Naive B cell (primary cell): Measurements from ENCODE around the gene HLF. TPM values are rescaled to one million over a fixed set of nuclear protein-coding genes. Genes with fewer than 3 reads are reported as not detected.

Experiments
- ATAC-seq, 2 donors: fragments of 150-1000 bp; cut with Tn5 transposase; 2 replicates each; pipeline ENCODE4 v1.10.0; 2021; ENCODE audit warnings: low read depth in 2 of 2, mild to moderate bottlenecking in 2 of 2, moderate library complexity in 2 of 2
- DNase-seq: peaks from one replicate; pipeline ENCODE4 v3.0.0; 2022
- H3K27ac Mint-ChIP-seq, 6 donors: one replicate each; pipeline ENCODE4 v1.8.0; 2020 to 2022; ENCODE audit warnings: mild to moderate bottlenecking in 6 of 6, mixed read lengths in 6 of 6, moderate library complexity in 5 of 6, inconsistent platforms in 2 of 6
- H3K27me3 Mint-ChIP-seq, 3 donors: one replicate each; pipeline ENCODE4 v1.8.0; 2021 to 2022; ENCODE audit warnings: mixed read lengths in 3 of 3, mild to moderate bottlenecking in 1 of 3
- H3K36me3 Mint-ChIP-seq, 2 donors: one replicate each; pipeline ENCODE4 v1.8.0; 2020 to 2022; ENCODE audit warnings: mixed read lengths in 2 of 2, inconsistent platforms in 1 of 2, mild to moderate bottlenecking in 1 of 2
- H3K4me1 Mint-ChIP-seq, 3 donors: one replicate each; pipeline ENCODE4 v1.8.0; 2020 to 2022; ENCODE audit warnings: mixed read lengths in 3 of 3, inconsistent platforms in 1 of 3, mild to moderate bottlenecking in 1 of 3, moderate library complexity in 1 of 3
- H3K4me3 Mint-ChIP-seq, 8 donors: one replicate each; pipeline ENCODE4 v1.8.0; 2020 to 2022; ENCODE audit warnings: mild to moderate bottlenecking in 8 of 8, mixed read lengths in 8 of 8, moderate library complexity in 8 of 8, inconsistent platforms in 2 of 8
- H3K9me3 Mint-ChIP-seq, 7 donors: one replicate each; pipeline ENCODE4 v1.8.0; 2020 to 2022; ENCODE audit warnings: mixed read lengths in 7 of 7, mild to moderate bottlenecking in 5 of 7, inconsistent platforms in 2 of 7, moderate library complexity in 1 of 7
- polyA plus RNA-seq, 6 donors: library from polyadenylated mRNA; unstranded; fragments of 300-500 nt; fragmentation: Illumina TruSeq; gene quantifications; one replicate each; pipeline ENCODE4 v1.2.3, GENCODE V29; 2021; ENCODE audit warnings: low read depth in 6 of 6

HLF gene
- polyA plus RNA-seq, 6 donors from 2014 or later, result not detected

GRCh38 chr17:55283256-55283965, 18.7 kb downstream of the HLF start:
- Mint-ChIP-seq H3K9me3 (peaks cover 0 to 2% (median 0%) of the 10 kb centered on the region in 7 donors), H3K27me3 (peaks cover 0 to 7% (median 5%) of the 10 kb centered on the region in 3 donors), H3K4me1 (no peaks in the 10 kb centered on the region), H3K27ac (peak overlapping the region in 1 of 6 donors; percentile 2), H3K4me3 (no peak overlapping the region), H3K36me3 (no peaks in the 10 kb centered on the region)
- ATAC-seq (no peak), DNase-seq (no peak)

- no peak for ATAC-seq
- Mint-ChIP-seq H3K4me1 (no peaks in the 10 kb centered on the region), H3K9me3 (peaks cover 0 to 2% (median 0%) of the 10 kb centered on the region in 7 donors), H3K4me3 (peak overlapping the region in 1 of 8 donors; percentile 37), H3K27me3 (peaks cover 0 to 7% (median 5%) of the 10 kb centered on the region in 3 donors), H3K27ac (no peak overlapping the region), H3K36me3 (no peaks in the 10 kb centered on the region)
- DNase-seq, result no peak
Observed at GRCh38 chr17:55284001-55284884, 19.5 kb downstream of the HLF start.

- peaks cover 0 to 2% (median 0%) of the 10 kb centered on the region in 7 donors for H3K9me3 Mint-ChIP-seq
- ATAC-seq, result no peak
- no peak overlapping the region for H3K27ac Mint-ChIP-seq
- H3K4me1 Mint-ChIP-seq, result no peaks in the 10 kb centered on the region
- DNase-seq, result no peak
- no peak overlapping the region for H3K4me3 Mint-ChIP-seq
- H3K36me3 Mint-ChIP-seq, result no peaks in the 10 kb centered on the region
- H3K27me3 Mint-ChIP-seq, result peaks cover 0 to 7% (median 5%) of the 10 kb centered on the region in 3 donors
Observed at GRCh38 chr17:55284944-55285339, 20.2 kb downstream of the HLF start.

GRCh38 chr17:55285340-55286301, 20.9 kb downstream of the HLF start:
- no peak for DNase-seq
- Mint-ChIP-seq H3K36me3 (no peaks in the 10 kb centered on the region), H3K27ac (no peak overlapping the region), H3K27me3 (peaks cover 0 to 7% (median 4%) of the 10 kb centered on the region in 3 donors), H3K4me1 (no peaks in the 10 kb centered on the region), H3K4me3 (no peak overlapping the region), H3K9me3 (peaks cover 0 to 2% (median 0%) of the 10 kb centered on the region in 7 donors)
- no peak for ATAC-seq

GRCh38 chr17:55286681-55287589, 22.2 kb downstream of the HLF start:
- DNase-seq, result no peak
- Mint-ChIP-seq H3K27me3 (peaks cover 0 to 7% (median 4%) of the 10 kb centered on the region in 3 donors), H3K4me1 (no peaks in the 10 kb centered on the region), H3K9me3 (peaks cover 0 to 2% (median 0%) of the 10 kb centered on the region in 7 donors), H3K36me3 (no peaks in the 10 kb centered on the region), H3K27ac (no peak overlapping the region), H3K4me3 (no peak overlapping the region)
- ATAC-seq, result no peak

GRCh38 chr17:55288356-55289105, 23.8 kb downstream of the HLF start:
- peaks cover 0 to 2% (median 0%) of the 10 kb centered on the region in 7 donors for H3K9me3 Mint-ChIP-seq
- peaks cover 7 to 11% (median 7%) of the 10 kb centered on the region in 3 donors for H3K27me3 Mint-ChIP-seq
- no peak overlapping the region for H3K4me3 Mint-ChIP-seq
- no peak for ATAC-seq
- peaks cover 0 to 2% (median under 1%) of the 10 kb centered on the region in 3 donors for H3K4me1 Mint-ChIP-seq
- no peak overlapping the region for H3K27ac Mint-ChIP-seq
- DNase-seq, result no peak
- no peaks in the 10 kb centered on the region for H3K36me3 Mint-ChIP-seq

- H3K4me1 Mint-ChIP-seq, result peaks cover 5 to 7% (median 6%) of the 10 kb centered on the region in 3 donors
- H3K27me3 Mint-ChIP-seq, result peaks cover 7 to 15% (median 7%) of the 10 kb centered on the region in 3 donors
Observed at GRCh38 chr17:55289106-55289446, 24.3 kb downstream of the HLF start.

GRCh38 chr17:55289978-55290377, 25.2 kb downstream of the HLF start:
- no peak for ATAC-seq
- Mint-ChIP-seq H3K27me3 (peaks cover 2 to 15% (median 7%) of the 10 kb centered on the region in 3 donors), H3K36me3 (no peaks in the 10 kb centered on the region), H3K27ac (no peak overlapping the region), H3K4me3 (no peak overlapping the region), H3K9me3 (peaks cover 0 to 2% (median 0%) of the 10 kb centered on the region in 7 donors), H3K4me1 (peaks cover 14 to 16% (median 15%) of the 10 kb centered on the region in 3 donors)
- no peak for DNase-seq

More at GRCh38 chr17:55289106-55289446, 24.3 kb downstream of the HLF start:
- ATAC-seq (no peak), DNase-seq (no peak)
- Mint-ChIP-seq H3K9me3 (peaks cover 0 to 2% (median 0%) of the 10 kb centered on the region in 7 donors), H3K36me3 (no peaks in the 10 kb centered on the region), H3K27ac (no peak overlapping the region), H3K4me3 (no peak overlapping the region)

- Mint-ChIP-seq H3K27ac (no peak overlapping the region), H3K9me3 (peaks cover 0 to 2% (median 0%) of the 10 kb centered on the region in 7 donors), H3K36me3 (no peaks in the 10 kb centered on the region), H3K4me3 (no peak overlapping the region), H3K4me1 (peaks cover 20 to 22% (median 22%) of the 10 kb centered on the region in 3 donors), H3K27me3 (peaks cover 0 to 15% (median 7%) of the 10 kb centered on the region in 3 donors)
- no peak for DNase-seq
- ATAC-seq, result no peak
Observed at GRCh38 chr17:55290492-55291113, 25.8 kb downstream of the HLF start.

GRCh38 chr17:55291114-55291507, 26.4 kb downstream of the HLF start:
- peaks cover 0 to 15% (median 7%) of the 10 kb centered on the region in 3 donors for H3K27me3 Mint-ChIP-seq
- no peak overlapping the region for H3K27ac Mint-ChIP-seq
- H3K9me3 Mint-ChIP-seq, result no peaks in the 10 kb centered on the region
- H3K36me3 Mint-ChIP-seq, result no peaks in the 10 kb centered on the region
- ATAC-seq, result no peak
- DNase-seq, result no peak
- no peak overlapping the region for H3K4me3 Mint-ChIP-seq
- peaks cover 23 to 26% (median 23%) of the 10 kb centered on the region in 3 donors for H3K4me1 Mint-ChIP-seq

GRCh38 chr17:55292094-55292493, 27.3 kb downstream of the HLF start:
- DNase-seq (no peak), ATAC-seq (no peak)
- no peak overlapping the region for H3K27ac Mint-ChIP-seq
- H3K9me3 Mint-ChIP-seq, result no peaks in the 10 kb centered on the region
- H3K27me3 Mint-ChIP-seq, result peaks cover 0 to 15% (median 7%) of the 10 kb centered on the region in 3 donors
- no peak overlapping the region for H3K4me3 Mint-ChIP-seq
- no peaks in the 10 kb centered on the region for H3K36me3 Mint-ChIP-seq
- H3K4me1 Mint-ChIP-seq, result peaks cover 23 to 26% (median 23%) of the 10 kb centered on the region in 3 donors
